K562 (cell line): ENCODE data around the gene TMEM38B. TPM values are rescaled to one million over a fixed set of nuclear protein-coding genes. Genes with fewer than 3 reads are reported as not detected.
A peak's percentile ranks its signal among the peaks of the same experiment; 100 is the strongest.

Experiments
- ATAC-seq: fragments of 200-7000 bp; cut with Tn5 transposase; 3 replicates; pipeline ENCODE4 v1.9.1; 2020; ENCODE audit warnings: moderate library complexity
- BruUV-seq: library from RNA; stranded (reverse); fragments of 400-500 nt; replicated peaks from 2 replicates; lab custom pipeline; 2021; lab: Mats Ljungman, UMichigan
- CTCF ChIA-PET: fragments of 300-600 bp; formaldehyde crosslinking; extraction: SDS; loops from one replicate; lab custom pipeline; 2021; ENCODE audit warnings: low intra/inter-chr PET ratio; lab: Yijun Ruan, JAX
- POLR2A ChIA-PET: fragments of 300-600, 350-650 bp; sonication (Branson Sonifier 250); formaldehyde crosslinking; extraction: SDS; loops from one replicate; lab custom pipeline; 2021; ENCODE audit warnings: antibody characterized with exemption, inconsistent platforms; lab: Yijun Ruan, JAX
- DNase-seq, 4 experiments: peaks; one replicate each; pipeline versions ENCODE4 v3.0.0 to v3.0.0-alpha.2; 2011 to 2018; ENCODE audit warnings: low spot score in 3 of 4, mixed read lengths in 3 of 4; ENCODE audit errors: extremely low read depth in 1 of 4
- FAIRE-seq: peaks from 2 replicates; lab custom pipeline; 2011; peaks lifted over from hg19 to GRCh38; lab: Jason Lieb, UNC
- H2AFZ ChIP-seq: 2 replicates; pipeline ENCODE4 v1.6.0; 2011; ENCODE audit warnings: low read depth, low read length, control low read depth, inconsistent platforms
- H3K27ac ChIP-seq: fragments of 200-600 bp; 3 replicates; pipeline ENCODE4 v1.8.0; 2011; ENCODE audit warnings: low read depth, mild to moderate bottlenecking, control low read depth, inconsistent platforms, low read length, moderate library complexity, mixed read lengths; ENCODE audit errors: extremely low read depth
- H3K27me3 ChIP-seq, 2 experiments: fragments of 300-600 bp in 1 of 2; 2 replicates in 1 of 2; 3 replicates in 1 of 2; pipeline versions ENCODE4 v1.6.0 to v1.8.0; 2011; ENCODE audit warnings: inconsistent platforms in 2 of 2, low read length in 2 of 2, mild to moderate bottlenecking in 1 of 2, mixed read lengths in 1 of 2, moderate library complexity in 1 of 2; ENCODE audit not compliant: control insufficient read depth in 2 of 2, insufficient read depth in 2 of 2
- H3K36me3 ChIP-seq: fragments of 300-600 bp; 3 replicates; pipeline ENCODE4 v1.8.0; 2011; ENCODE audit warnings: mild to moderate bottlenecking, low read length, inconsistent platforms; ENCODE audit not compliant: control insufficient read depth, insufficient read depth
- H3K4me1 ChIP-seq, 2 experiments: fragments of 200-600 bp in 1 of 2; replicated peaks in 1 of 2; 2 replicates in 1 of 2; 3 replicates in 1 of 2; pipeline versions ENCODE4 v1.5.1 to v1.8.0; 2011; ENCODE audit warnings: inconsistent platforms in 2 of 2, low read length in 2 of 2, mild to moderate bottlenecking in 1 of 2, mixed read lengths in 1 of 2, moderate library complexity in 1 of 2; ENCODE audit not compliant: control insufficient read depth in 2 of 2, insufficient read depth in 2 of 2
- H3K4me2 ChIP-seq: 2 replicates; pipeline ENCODE4 v1.6.1; 2011; ENCODE audit warnings: low read length, control low read depth, inconsistent platforms, mixed read lengths; ENCODE audit not compliant: insufficient read depth
- H3K4me3 ChIP-seq: fragments of 200-600 bp; sonication (generic), shearing (Covaris generic); 2 replicates; pipeline ENCODE4 v1.5.1; 2016; ENCODE audit warnings: control low read depth, inconsistent platforms
- H3K79me2 ChIP-seq: fragments of 200-600 bp; 3 replicates; pipeline ENCODE4 v1.8.0; 2011; ENCODE audit warnings: low read length, inconsistent platforms; ENCODE audit not compliant: control insufficient read depth, insufficient read depth
- H3K9ac ChIP-seq, 2 experiments: 2 replicates each; pipeline versions ENCODE4 v1.6.0 to v1.6.1; 2011; ENCODE audit warnings: low read depth in 2 of 2, low read length in 2 of 2, control low read depth in 1 of 2, inconsistent platforms in 1 of 2, mild to moderate bottlenecking in 1 of 2, mixed read lengths in 1 of 2; ENCODE audit not compliant: insufficient read depth in 1 of 2
- H3K9me1 ChIP-seq: one replicate; pipeline ENCODE4 v1.6.0; 2011; ENCODE audit warnings: inconsistent platforms, mild to moderate bottlenecking, low read length, moderate library complexity; ENCODE audit not compliant: control insufficient read depth, insufficient read depth
- H3K9me3 ChIP-seq: replicated peaks from 2 replicates; pipeline ENCODE4 v1.5.1; 2011; ENCODE audit warnings: low read depth, low read length, inconsistent platforms; ENCODE audit not compliant: control insufficient read depth, insufficient read depth
- H4K20me1 ChIP-seq: replicated peaks from 2 replicates; pipeline ENCODE4 v1.6.1; 2011; ENCODE audit warnings: low read length, inconsistent platforms, mixed read lengths; ENCODE audit not compliant: control insufficient read depth, insufficient read depth
- BDP1 ChIP-seq: IDR thresholded peaks from 3 replicates; pipeline ENCODE4 v1.6.1; 2011; ENCODE audit not compliant: insufficient read length, insufficient read depth
- ETV6 ChIP-seq, 3 experiments: fragments of 150-350 bp in 1 of 3; sonication (generic) in 1 of 3; formaldehyde crosslinking in 1 of 3; IDR thresholded peaks; 2 replicates each; pipeline versions ENCODE4 v1.6.1 to v1.8.0; 2014 to 2022; ENCODE audit warnings: borderline replicate concordance in 2 of 3, low read depth in 2 of 3, antibody characterized with exemption in 1 of 3, low read length in 1 of 3, mild to moderate bottlenecking in 1 of 3, missing genetic modification reagents in 1 of 3
- PHTF2 ChIP-seq: fragments of 250-450 bp; sonication (Bioruptor Pico); IDR thresholded peaks from 2 replicates; pipeline ENCODE4 v1.5.0; 2021; ENCODE audit warnings: mild to moderate bottlenecking
- ZBTB33 ChIP-seq: sonication (generic); formaldehyde crosslinking; IDR thresholded peaks from 2 replicates; pipeline ENCODE4 v1.8.1; 2023; ENCODE audit warnings: mild to moderate bottlenecking, missing genetic modification reagents
- WGBS: fragments of 100-300 bp; shearing (Covaris generic); methylation state at CpG from one replicate; pipeline ENCODE4 v1.1.6; 2016; ENCODE audit warnings: low coverage, mixed read lengths; ENCODE audit not compliant: insufficient coverage; ENCODE audit errors: missing lambda C conversion rate; 5-methylcytosine and 5-hydroxymethylcytosine counted together
- in situ Hi-C: fragments of 300-500 bp; cut with MboI; formaldehyde crosslinking; loops from 4 replicates; pipeline ENCODE4 v1.15.0; 2018; ENCODE audit warnings: inconsistent platforms, mixed read lengths
- intact Hi-C: fragments of 100-400 bp; cut with micrococcal nuclease; formaldehyde crosslinking; loops from 2 replicates; pipeline ENCODE4 v1.14.2; 2022
- polyA plus RNA-seq, 8 experiments: library from polyadenylated mRNA; depleted of rRNA in 4 of 8; stranded (reverse) in 5 of 8; unstranded in 3 of 8; fragments of >200 nt; fragmentation: Nextera tagmentation in 2 of 8; fragmentation: Illumina TruSeq in 1 of 8; extraction: Ambion mirVana in 2 of 8; extraction: Trizol in 1 of 8; gene quantifications; 2 replicates each; pipeline versions ENCODE4 v1.2.1 to v1.2.3, GENCODE V29; 2011 to 2014; ENCODE audit warnings: inconsistent platforms in 1 of 8, missing spikeins in 1 of 8
- total RNA-seq, 7 experiments: library from RNA; depleted of rRNA in 6 of 7; stranded (reverse); fragments of >200 nt in 6 of 7; fragmentation: Illumina TruSeq in 2 of 7; extraction: Trizol in 2 of 7; gene quantifications; 2 replicates each; pipeline versions ENCODE4 v1.2.1 to v1.2.3, GENCODE V29; 2011 to 2021; ENCODE audit warnings: low replicate concordance in 1 of 7
- TF ChIP-seq, protein P1 (sequence below): fragments of 250-450 bp; sonication (Bioruptor Pico); IDR thresholded peaks from 2 replicates; pipeline ENCODE4 v1.5.0; 2020; ENCODE audit warnings: mild to moderate bottlenecking, borderline replicate concordance
- TF ChIP-seq, protein P2 (sequence below): fragments of 200-600 bp; sonication (generic); IDR thresholded peaks from one replicate; pipeline ENCODE4 v1.6.1; 2012; ENCODE audit warnings: mild to moderate bottlenecking, low read depth, low read length, inconsistent platforms

Gene TMEM38B
- total and polyA plus RNA-seq, 9 of the 15 experiments (the other 6 are each of a cell fraction or from before 2014, with no cell fraction given) = 26.0 to 57.5 (median 38.5) TPM

- CTCF ChIA-PET = no interaction called here
- no peaks in the 10 kb centered on the region for H3K27me3 ChIP-seq
- no peak overlapping the region for H3K4me3 ChIP-seq
- intact Hi-C loops (no loop called here), in situ Hi-C loops (no loop called here)
- ATAC-seq = no peak
- no peaks in the 10 kb centered on the region for H4K20me1 ChIP-seq
- no peaks in the 10 kb centered on the region for H3K4me1 ChIP-seq
- DNase-seq = no peak
- H2AFZ ChIP-seq = no peak overlapping the region
- 39% methylated on average over 16 of the region's 23 CpGs for WGBS
- no peak overlapping the region for H3K4me2 ChIP-seq
- BruUV-seq = no TSS peak
- H3K27ac ChIP-seq = no peak overlapping the region
- H3K79me2 ChIP-seq = no peaks in the 10 kb centered on the region
- H3K9me1 ChIP-seq = no peaks in the 10 kb centered on the region
- no peaks in the 10 kb centered on the region for H3K9me3 ChIP-seq
- H3K9ac ChIP-seq = no peak overlapping the region
- FAIRE-seq = no peak
- no peaks in the 10 kb centered on the region for H3K36me3 ChIP-seq
- POLR2A ChIA-PET = no interaction called here
- TF ChIP-seq PHTF2 (CRISPR knock-in tag) = no peak
- no peak for TF ChIP-seq BDP1
- TF ChIP-seq, protein P1, sequence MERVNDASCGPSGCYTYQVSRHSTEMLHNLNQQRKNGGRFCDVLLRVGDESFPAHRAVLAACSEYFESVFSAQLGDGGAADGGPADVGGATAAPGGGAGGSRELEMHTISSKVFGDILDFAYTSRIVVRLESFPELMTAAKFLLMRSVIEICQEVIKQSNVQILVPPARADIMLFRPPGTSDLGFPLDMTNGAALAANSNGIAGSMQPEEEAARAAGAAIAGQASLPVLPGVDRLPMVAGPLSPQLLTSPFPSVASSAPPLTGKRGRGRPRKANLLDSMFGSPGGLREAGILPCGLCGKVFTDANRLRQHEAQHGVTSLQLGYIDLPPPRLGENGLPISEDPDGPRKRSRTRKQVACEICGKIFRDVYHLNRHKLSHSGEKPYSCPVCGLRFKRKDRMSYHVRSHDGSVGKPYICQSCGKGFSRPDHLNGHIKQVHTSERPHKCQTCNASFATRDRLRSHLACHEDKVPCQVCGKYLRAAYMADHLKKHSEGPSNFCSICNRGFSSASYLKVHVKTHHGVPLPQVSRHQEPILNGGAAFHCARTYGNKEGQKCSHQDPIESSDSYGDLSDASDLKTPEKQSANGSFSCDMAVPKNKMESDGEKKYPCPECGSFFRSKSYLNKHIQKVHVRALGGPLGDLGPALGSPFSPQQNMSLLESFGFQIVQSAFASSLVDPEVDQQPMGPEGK (CRISPR knock-in tag) = no peak
- TF ChIP-seq ETV6 (IDR thresholded peaks at IDR 0.05; ENCODE audit: borderline replicate concordance in 1 of 2, low read depth in 2 of 2, low read length in 1 of 2) = no peak
- no peak for TF ChIP-seq ETV6 (CRISPR knock-in tag; IDR thresholded peaks at IDR 0.05; ENCODE audit: borderline replicate concordance)
- TF ChIP-seq ZBTB33 (CRISPR knock-in tag) = 0 out of 2 replicates have a peak, but pooled peaks have one; percentile 15
- TF ChIP-seq, protein P2, sequence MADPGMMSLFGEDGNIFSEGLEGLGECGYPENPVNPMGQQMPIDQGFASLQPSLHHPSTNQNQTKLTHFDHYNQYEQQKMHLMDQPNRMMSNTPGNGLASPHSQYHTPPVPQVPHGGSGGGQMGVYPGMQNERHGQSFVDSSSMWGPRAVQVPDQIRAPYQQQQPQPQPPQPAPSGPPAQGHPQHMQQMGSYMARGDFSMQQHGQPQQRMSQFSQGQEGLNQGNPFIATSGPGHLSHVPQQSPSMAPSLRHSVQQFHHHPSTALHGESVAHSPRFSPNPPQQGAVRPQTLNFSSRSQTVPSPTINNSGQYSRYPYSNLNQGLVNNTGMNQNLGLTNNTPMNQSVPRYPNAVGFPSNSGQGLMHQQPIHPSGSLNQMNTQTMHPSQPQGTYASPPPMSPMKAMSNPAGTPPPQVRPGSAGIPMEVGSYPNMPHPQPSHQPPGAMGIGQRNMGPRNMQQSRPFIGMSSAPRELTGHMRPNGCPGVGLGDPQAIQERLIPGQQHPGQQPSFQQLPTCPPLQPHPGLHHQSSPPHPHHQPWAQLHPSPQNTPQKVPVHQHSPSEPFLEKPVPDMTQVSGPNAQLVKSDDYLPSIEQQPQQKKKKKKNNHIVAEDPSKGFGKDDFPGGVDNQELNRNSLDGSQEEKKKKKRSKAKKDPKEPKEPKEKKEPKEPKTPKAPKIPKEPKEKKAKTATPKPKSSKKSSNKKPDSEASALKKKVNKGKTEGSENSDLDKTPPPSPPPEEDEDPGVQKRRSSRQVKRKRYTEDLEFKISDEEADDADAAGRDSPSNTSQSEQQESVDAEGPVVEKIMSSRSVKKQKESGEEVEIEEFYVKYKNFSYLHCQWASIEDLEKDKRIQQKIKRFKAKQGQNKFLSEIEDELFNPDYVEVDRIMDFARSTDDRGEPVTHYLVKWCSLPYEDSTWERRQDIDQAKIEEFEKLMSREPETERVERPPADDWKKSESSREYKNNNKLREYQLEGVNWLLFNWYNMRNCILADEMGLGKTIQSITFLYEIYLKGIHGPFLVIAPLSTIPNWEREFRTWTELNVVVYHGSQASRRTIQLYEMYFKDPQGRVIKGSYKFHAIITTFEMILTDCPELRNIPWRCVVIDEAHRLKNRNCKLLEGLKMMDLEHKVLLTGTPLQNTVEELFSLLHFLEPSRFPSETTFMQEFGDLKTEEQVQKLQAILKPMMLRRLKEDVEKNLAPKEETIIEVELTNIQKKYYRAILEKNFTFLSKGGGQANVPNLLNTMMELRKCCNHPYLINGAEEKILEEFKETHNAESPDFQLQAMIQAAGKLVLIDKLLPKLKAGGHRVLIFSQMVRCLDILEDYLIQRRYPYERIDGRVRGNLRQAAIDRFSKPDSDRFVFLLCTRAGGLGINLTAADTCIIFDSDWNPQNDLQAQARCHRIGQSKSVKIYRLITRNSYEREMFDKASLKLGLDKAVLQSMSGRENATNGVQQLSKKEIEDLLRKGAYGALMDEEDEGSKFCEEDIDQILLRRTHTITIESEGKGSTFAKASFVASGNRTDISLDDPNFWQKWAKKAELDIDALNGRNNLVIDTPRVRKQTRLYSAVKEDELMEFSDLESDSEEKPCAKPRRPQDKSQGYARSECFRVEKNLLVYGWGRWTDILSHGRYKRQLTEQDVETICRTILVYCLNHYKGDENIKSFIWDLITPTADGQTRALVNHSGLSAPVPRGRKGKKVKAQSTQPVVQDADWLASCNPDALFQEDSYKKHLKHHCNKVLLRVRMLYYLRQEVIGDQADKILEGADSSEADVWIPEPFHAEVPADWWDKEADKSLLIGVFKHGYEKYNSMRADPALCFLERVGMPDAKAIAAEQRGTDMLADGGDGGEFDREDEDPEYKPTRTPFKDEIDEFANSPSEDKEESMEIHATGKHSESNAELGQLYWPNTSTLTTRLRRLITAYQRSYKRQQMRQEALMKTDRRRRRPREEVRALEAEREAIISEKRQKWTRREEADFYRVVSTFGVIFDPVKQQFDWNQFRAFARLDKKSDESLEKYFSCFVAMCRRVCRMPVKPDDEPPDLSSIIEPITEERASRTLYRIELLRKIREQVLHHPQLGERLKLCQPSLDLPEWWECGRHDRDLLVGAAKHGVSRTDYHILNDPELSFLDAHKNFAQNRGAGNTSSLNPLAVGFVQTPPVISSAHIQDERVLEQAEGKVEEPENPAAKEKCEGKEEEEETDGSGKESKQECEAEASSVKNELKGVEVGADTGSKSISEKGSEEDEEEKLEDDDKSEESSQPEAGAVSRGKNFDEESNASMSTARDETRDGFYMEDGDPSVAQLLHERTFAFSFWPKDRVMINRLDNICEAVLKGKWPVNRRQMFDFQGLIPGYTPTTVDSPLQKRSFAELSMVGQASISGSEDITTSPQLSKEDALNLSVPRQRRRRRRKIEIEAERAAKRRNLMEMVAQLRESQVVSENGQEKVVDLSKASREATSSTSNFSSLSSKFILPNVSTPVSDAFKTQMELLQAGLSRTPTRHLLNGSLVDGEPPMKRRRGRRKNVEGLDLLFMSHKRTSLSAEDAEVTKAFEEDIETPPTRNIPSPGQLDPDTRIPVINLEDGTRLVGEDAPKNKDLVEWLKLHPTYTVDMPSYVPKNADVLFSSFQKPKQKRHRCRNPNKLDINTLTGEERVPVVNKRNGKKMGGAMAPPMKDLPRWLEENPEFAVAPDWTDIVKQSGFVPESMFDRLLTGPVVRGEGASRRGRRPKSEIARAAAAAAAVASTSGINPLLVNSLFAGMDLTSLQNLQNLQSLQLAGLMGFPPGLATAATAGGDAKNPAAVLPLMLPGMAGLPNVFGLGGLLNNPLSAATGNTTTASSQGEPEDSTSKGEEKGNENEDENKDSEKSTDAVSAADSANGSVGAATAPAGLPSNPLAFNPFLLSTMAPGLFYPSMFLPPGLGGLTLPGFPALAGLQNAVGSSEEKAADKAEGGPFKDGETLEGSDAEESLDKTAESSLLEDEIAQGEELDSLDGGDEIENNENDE = no peak
Measured at GRCh38 chr9:105822814-105823213, 128.5 kb downstream of the TMEM38B start.
